Adrenal gland (tissue), 5 donors: ENCODE measurements around the gene OR1E2.

Experiments
- CTCF ChIP-seq, 6 experiments: fragments of 450-650 bp in 4 of 6; fragments of 200-600 bp in 2 of 6; sonication (generic) in 1 of 6; IDR thresholded peaks; 1 replicate in 5 of 6; 2 replicates in 1 of 6; pipeline versions ENCODE4 v1.5.1 to v1.8.0; 2016 to 2021; ENCODE audit warnings: antibody characterized with exemption in 6 of 6, mild to moderate bottlenecking in 2 of 6, moderate library complexity in 1 of 6
- POLR2A ChIP-seq, 2 donors: fragments of 450-650 bp; IDR thresholded peaks; one replicate each; pipeline ENCODE4 v1.6.1; 2017; ENCODE audit warnings: antibody characterized with exemption in 2 of 2, mild to moderate bottlenecking in 2 of 2, moderate library complexity in 1 of 2
- donor health status: DM: no; HTN: no; CAD: no.

DNA sequence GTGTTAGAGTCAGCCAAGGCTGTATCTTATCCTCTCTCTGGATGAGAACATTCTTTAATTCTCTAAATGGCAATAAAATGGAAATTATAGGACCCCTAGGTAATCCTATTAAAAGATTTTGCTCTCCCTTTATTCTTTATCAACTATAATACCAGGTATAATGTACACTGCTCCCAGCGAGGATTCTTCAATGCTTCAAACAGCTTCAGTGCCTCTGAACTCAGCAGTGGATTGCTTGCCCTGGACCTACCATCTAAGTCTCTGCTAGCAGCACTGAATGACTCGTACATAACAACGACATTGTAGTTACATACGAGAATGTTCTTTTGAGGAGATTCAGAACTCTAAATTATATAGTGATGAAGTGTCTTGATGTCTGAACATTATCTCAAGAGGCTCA lies 43.9 kb downstream of the OR1E2 start:
- no peak for TF ChIP-seq POLR2A (IDR thresholded peaks at IDR 0.05)
- no peak for TF ChIP-seq CTCF (IDR thresholded peaks at IDR 0.05)
